HG03354 (cell line): Measurements from ENCODE around the gene SLC5A1.

Experiments used
- ATAC-seq: cut with Tn5 transposase; IDR thresholded peaks from one replicate; pipeline ENCODE4 v1.9.1; 2021; ENCODE audit warnings: mild to moderate bottlenecking; ENCODE audit not compliant: unreplicated experiment, poor library complexity, severe bottlenecking

SLC5A1 gene

GRCh38 chr22:32048069-32048468 lies 5.0 kb downstream of the SLC5A1 start:
- no peak for ATAC-seq

GRCh38 chr22:32050678-32051515 lies 7.8 kb downstream of the SLC5A1 start:
- no peak for ATAC-seq

GRCh38 chr22:32052244-32052643 lies 9.2 kb downstream of the SLC5A1 start:
- no peak for ATAC-seq

- no peak for ATAC-seq
Measured at GRCh38 chr22:32052936-32053791, 10.1 kb downstream of the SLC5A1 start.

- ATAC-seq: no peak
Measured at GRCh38 chr22:32055069-32055468, 12.0 kb downstream of the SLC5A1 start.

- ATAC-seq: no peak
Measured at GRCh38 chr22:32058656-32059260, 15.7 kb downstream of the SLC5A1 start.

- no peak for ATAC-seq
Measured at GRCh38 chr22:32059426-32059825, 16.4 kb downstream of the SLC5A1 start.

GRCh38 chr22:32063701-32064100 lies 20.6 kb downstream of the SLC5A1 start:
- ATAC-seq: no peak

GRCh38 chr22:32066820-32067219 lies 23.8 kb downstream of the SLC5A1 start:
- ATAC-seq: no peak

GRCh38 chr22:32067613-32068012 lies 24.6 kb downstream of the SLC5A1 start:
- no peak for ATAC-seq

GRCh38 chr22:32069579-32070372 lies 26.7 kb downstream of the SLC5A1 start:
- ATAC-seq: no peak

GRCh38 chr22:32073262-32073661 lies 30.2 kb downstream of the SLC5A1 start:
- ATAC-seq: no peak

- ATAC-seq: no peak
Measured at GRCh38 chr22:32073823-32074380, 30.8 kb downstream of the SLC5A1 start.

- no peak for ATAC-seq
Measured at GRCh38 chr22:32075997-32076760, 33.1 kb downstream of the SLC5A1 start.

GRCh38 chr22:32076761-32077084 lies 33.7 kb downstream of the SLC5A1 start:
- no peak for ATAC-seq

GRCh38 chr22:32077151-32077550 lies 34.1 kb downstream of the SLC5A1 start:
- ATAC-seq: no peak

- no peak for ATAC-seq
Measured at GRCh38 chr22:32079130-32080089, 36.3 kb downstream of the SLC5A1 start.

- no peak for ATAC-seq
Measured at GRCh38 chr22:32080904-32081303, 37.8 kb downstream of the SLC5A1 start.
